VCaP (cell line): Measurements from ENCODE around the gene BSG.

Experiments used
- H3K27ac ChIP-seq: fragments of 450-650 bp; 2 replicates; pipeline ENCODE4 v1.5.1; 2017
- TF ChIP-seq, protein P1 (sequence below): fragments of 450-650 bp; conservative IDR thresholded peaks from 2 replicates; pipeline ENCODE4 v1.5.1; 2017; ENCODE audit warnings: mild to moderate bottlenecking, moderate library complexity

BSG gene

DNA sequence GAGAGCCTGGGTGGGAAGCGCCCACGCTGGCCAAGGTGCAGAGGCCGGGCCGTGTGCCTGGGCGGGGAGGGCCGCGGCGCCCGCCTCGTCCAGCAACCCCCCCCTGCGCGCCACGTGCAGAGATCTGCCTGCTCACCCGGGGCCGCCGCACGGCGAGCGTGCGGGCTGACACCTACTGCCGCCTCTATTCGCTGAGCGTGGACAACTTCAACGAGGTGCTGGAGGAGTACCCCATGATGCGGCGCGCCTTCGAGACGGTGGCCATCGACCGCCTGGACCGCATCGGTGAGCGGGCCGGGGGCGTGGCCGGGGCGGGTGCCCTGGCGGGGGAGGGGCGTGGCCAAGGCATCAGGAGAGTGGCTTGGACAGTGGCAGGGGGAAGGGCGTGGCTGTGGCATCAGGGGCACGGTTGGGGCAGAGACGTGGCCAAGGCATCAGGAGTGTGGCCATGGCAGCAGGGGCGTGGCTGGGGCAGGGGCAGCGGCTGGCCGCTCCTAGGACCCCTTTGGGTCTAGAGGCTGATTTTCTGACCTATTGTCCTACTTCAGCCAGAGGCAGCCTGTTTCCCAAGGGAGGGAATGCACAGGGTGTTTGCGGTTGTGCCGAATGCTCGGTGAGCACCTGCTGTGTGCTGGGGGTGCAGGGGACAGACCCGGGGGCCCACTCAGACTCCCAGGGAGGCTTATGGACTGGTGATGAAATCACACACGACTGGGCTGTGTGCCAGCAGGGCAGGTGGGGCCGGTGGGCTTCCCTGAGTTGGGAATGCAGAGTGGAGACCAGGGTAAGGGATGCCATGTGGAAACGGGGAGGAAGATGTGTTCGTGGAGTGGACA, 41.6 kb downstream of the BSG start:
- no peak overlapping the region for H3K27ac ChIP-seq
- TF ChIP-seq, protein P1, sequence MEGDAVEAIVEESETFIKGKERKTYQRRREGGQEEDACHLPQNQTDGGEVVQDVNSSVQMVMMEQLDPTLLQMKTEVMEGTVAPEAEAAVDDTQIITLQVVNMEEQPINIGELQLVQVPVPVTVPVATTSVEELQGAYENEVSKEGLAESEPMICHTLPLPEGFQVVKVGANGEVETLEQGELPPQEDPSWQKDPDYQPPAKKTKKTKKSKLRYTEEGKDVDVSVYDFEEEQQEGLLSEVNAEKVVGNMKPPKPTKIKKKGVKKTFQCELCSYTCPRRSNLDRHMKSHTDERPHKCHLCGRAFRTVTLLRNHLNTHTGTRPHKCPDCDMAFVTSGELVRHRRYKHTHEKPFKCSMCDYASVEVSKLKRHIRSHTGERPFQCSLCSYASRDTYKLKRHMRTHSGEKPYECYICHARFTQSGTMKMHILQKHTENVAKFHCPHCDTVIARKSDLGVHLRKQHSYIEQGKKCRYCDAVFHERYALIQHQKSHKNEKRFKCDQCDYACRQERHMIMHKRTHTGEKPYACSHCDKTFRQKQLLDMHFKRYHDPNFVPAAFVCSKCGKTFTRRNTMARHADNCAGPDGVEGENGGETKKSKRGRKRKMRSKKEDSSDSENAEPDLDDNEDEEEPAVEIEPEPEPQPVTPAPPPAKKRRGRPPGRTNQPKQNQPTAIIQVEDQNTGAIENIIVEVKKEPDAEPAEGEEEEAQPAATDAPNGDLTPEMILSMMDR: no peak

- TF ChIP-seq, protein P1: no peak
- H3K27ac ChIP-seq: no peak overlapping the region
These were observed 43.2 kb downstream of the BSG start for GRCh38 chr19:615619-616018.

DNA sequence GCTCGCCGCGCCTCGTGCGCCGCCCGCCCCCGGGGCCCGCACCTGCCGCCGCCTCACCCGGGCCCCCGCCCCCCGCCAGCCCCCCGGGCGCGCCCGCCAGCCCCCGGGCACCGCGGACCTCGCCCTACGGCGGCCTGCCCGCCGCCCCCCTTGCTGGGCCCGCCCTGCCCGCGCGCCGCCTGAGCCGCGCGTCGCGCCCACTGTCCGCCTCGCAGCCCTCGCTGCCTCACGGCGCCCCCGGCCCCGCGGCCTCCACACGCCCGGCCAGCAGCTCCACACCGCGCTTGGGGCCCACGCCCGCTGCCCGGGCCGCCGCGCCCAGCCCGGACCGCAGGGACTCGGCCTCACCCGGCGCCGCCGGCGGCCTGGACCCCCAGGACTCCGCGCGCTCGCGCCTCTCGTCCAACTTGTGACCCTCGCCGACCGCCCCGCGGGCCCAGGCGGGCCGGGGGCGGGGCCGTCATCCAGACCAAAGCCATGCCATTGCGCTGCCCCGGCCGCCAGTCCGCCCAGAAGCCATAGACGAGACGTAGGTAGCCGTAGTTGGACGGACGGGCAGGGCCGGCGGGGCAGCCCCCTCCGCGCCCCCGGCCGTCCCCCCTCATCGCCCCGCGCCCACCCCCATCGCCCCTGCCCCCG, 43.8 kb downstream of the BSG start:
- TF ChIP-seq, protein P1: no peak
- no peak overlapping the region for H3K27ac ChIP-seq

GRCh38 chr19:616747-617526, 44.5 kb downstream of the BSG start:
- TF ChIP-seq, protein P1: no peak
- no peak overlapping the region for H3K27ac ChIP-seq

DNA sequence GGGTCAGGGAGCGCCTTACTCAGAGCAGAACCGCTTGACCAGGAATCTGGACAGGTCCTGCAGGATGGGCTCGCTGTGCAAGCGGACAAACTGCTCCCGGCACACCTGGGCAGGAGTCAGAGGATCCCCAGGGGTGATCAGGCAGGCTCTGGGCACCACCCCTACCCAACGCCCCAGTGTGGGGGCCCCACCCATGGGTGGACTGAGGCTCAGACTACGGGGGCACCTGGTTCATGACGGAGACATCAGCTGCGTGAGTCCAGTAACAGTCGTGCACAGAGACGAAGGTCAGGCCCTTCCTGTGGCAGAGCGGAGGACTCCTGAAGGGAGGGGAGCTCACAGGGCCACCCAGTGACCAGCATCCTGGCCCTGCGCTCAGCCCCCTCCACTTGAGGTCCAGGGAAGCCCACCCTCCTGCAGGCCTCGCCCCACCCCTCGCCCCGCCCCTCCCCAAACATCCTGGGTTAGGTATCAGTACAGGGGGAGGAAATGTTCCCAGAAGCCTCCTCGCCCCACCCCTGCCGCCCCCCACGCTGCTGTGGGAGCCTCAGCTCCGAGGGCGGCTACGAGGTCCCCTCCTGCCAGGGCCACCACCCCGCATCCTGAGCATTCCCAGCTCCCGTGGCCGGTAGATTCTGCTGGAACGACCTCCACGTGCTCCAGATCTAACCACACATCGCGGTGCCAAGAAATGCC, 45.3 kb downstream of the BSG start:
- TF ChIP-seq, protein P1: no peak
- H3K27ac ChIP-seq: no peak overlapping the region

- H3K27ac ChIP-seq: no peak overlapping the region
- TF ChIP-seq, protein P1: no peak
These were observed 45.8 kb downstream of the BSG start for GRCh38 chr19:618247-618619.
